ENCODE data around the gene PLCB1.

- TF ChIP-seq, protein P1, sequence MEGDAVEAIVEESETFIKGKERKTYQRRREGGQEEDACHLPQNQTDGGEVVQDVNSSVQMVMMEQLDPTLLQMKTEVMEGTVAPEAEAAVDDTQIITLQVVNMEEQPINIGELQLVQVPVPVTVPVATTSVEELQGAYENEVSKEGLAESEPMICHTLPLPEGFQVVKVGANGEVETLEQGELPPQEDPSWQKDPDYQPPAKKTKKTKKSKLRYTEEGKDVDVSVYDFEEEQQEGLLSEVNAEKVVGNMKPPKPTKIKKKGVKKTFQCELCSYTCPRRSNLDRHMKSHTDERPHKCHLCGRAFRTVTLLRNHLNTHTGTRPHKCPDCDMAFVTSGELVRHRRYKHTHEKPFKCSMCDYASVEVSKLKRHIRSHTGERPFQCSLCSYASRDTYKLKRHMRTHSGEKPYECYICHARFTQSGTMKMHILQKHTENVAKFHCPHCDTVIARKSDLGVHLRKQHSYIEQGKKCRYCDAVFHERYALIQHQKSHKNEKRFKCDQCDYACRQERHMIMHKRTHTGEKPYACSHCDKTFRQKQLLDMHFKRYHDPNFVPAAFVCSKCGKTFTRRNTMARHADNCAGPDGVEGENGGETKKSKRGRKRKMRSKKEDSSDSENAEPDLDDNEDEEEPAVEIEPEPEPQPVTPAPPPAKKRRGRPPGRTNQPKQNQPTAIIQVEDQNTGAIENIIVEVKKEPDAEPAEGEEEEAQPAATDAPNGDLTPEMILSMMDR (IDR thresholded peaks at IDR 0.05; ENCODE audit: extremely low read depth in 1 of 2, insufficient read depth in 1 of 2, low read depth in 1 of 2, low read length in 2 of 2): no peak
- TF ChIP-seq POLR2A (IDR thresholded peaks at IDR 0.05; ENCODE audit: low read depth, low read length) (no peak), EZH2 (IDR thresholded peaks at IDR 0.05; ENCODE audit: borderline replicate concordance, low read depth, low read length, severe bottlenecking) (no peak)
Measured at GRCh38 chr20:8755340-8756118, 623.5 kb downstream of the PLCB1 start.
